Osteoblast (primary cell): ENCODE measurements around the gene NID1. TPM values are rescaled to one million over a fixed set of nuclear protein-coding genes. Genes with fewer than 3 reads are reported as not detected.
"Not testable (repeated sequence)": the region's sequence is repeated elsewhere in the genome, so short reads cannot be mapped to it uniquely, and the experiment has no call there.

Source experiments
- DNase-seq: peaks from one replicate; pipeline ENCODE4 v3.0.0; 2011; ENCODE audit warnings: low spot score, mixed read lengths; ENCODE audit not compliant: insufficient read length; ENCODE audit errors: missing footprints
- H2AFZ ChIP-seq: 2 replicates; pipeline ENCODE4 v1.6.0; 2011; ENCODE audit warnings: mild to moderate bottlenecking, low read length
- H3K27ac ChIP-seq: 2 replicates; pipeline ENCODE4 v1.5.1; 2011; ENCODE audit warnings: mild to moderate bottlenecking, low read depth, low read length, moderate library complexity
- H3K27me3 ChIP-seq: 2 replicates; pipeline ENCODE4 v1.6.0; 2012; ENCODE audit warnings: mild to moderate bottlenecking, control low read depth, inconsistent platforms, low read length, moderate library complexity; ENCODE audit not compliant: insufficient read depth
- H3K36me3 ChIP-seq: 2 replicates; pipeline ENCODE4 v1.5.1; 2011; ENCODE audit warnings: mild to moderate bottlenecking, low read length, control low read depth, moderate library complexity; ENCODE audit not compliant: insufficient read depth
- H3K4me1 ChIP-seq: 2 replicates; pipeline ENCODE4 v1.5.1; 2011; ENCODE audit warnings: mild to moderate bottlenecking, low read length, control low read depth, moderate library complexity; ENCODE audit not compliant: insufficient read depth
- H3K4me2 ChIP-seq: 2 replicates; pipeline ENCODE4 v1.6.0; 2011; ENCODE audit warnings: mild to moderate bottlenecking, low read length; ENCODE audit not compliant: insufficient read depth
- H3K4me3 ChIP-seq: fragments of 200-600 bp; sonication (generic); 3 replicates; pipeline ENCODE4 v1.5.1; 2012; ENCODE audit warnings: mild to moderate bottlenecking, low read length, inconsistent platforms; ENCODE audit not compliant: insufficient read depth
- H3K79me2 ChIP-seq: 2 replicates; pipeline ENCODE4 v1.6.0; 2012; ENCODE audit warnings: mild to moderate bottlenecking, low read length, control low read depth, inconsistent platforms; ENCODE audit not compliant: insufficient read depth
- H3K9me3 ChIP-seq: 2 replicates; pipeline ENCODE4 v1.5.1; 2011; ENCODE audit warnings: low read depth, low read length, control low read depth
- H4K20me1 ChIP-seq: 2 replicates; pipeline ENCODE4 v1.6.0; 2012; ENCODE audit warnings: mild to moderate bottlenecking, low read length, control low read depth; ENCODE audit not compliant: insufficient read depth
- CTCF ChIP-seq: IDR thresholded peaks from 2 replicates; pipeline ENCODE4 v1.5.1; 2011; ENCODE audit warnings: mild to moderate bottlenecking, low read depth, low read length, moderate library complexity; ENCODE audit errors: extremely low read depth
- total RNA-seq: library from RNA; depleted of rRNA; stranded (reverse); fragments of >200 nt; gene quantifications from 2 replicates; pipeline ENCODE4 v1.2.3, GENCODE V29; 2012

NID1 gene
- total RNA-seq, 1 donor: 40.2 TPM

- no peaks in the 10 kb centered on the region for H3K4me1 ChIP-seq
- H4K20me1 ChIP-seq: no peaks in the 10 kb centered on the region
- DNase-seq: no peak
- no peak overlapping the region for H3K4me3 ChIP-seq
- no peaks in the 10 kb centered on the region for H3K79me2 ChIP-seq
- H3K4me2 ChIP-seq: no peak overlapping the region
- no peaks in the 10 kb centered on the region for H3K36me3 ChIP-seq
- H3K27me3 ChIP-seq: no peaks in the 10 kb centered on the region
- H3K27ac ChIP-seq: no peak overlapping the region
- H3K9me3 ChIP-seq: no peaks in the 10 kb centered on the region
- TF ChIP-seq CTCF: no peak
- no peak overlapping the region for H2AFZ ChIP-seq
Observed at GRCh38 chr1:235931171-235931738, 133.6 kb downstream of the NID1 start.

GRCh38 chr1:235930543-235930942 lies 134.3 kb downstream of the NID1 start:
- no peaks in the 10 kb centered on the region for H3K9me3 ChIP-seq
- no peaks in the 10 kb centered on the region for H3K4me1 ChIP-seq
- no peak for DNase-seq
- H2AFZ ChIP-seq: no peak overlapping the region
- no peaks in the 10 kb centered on the region for H3K79me2 ChIP-seq
- H4K20me1 ChIP-seq: no peaks in the 10 kb centered on the region
- H3K36me3 ChIP-seq: no peaks in the 10 kb centered on the region
- no peak overlapping the region for H3K4me3 ChIP-seq
- no peaks in the 10 kb centered on the region for H3K27me3 ChIP-seq
- TF ChIP-seq CTCF: no peak
- no peak overlapping the region for H3K27ac ChIP-seq
- no peak overlapping the region for H3K4me2 ChIP-seq

GRCh38 chr1:235929216-235929615 lies 135.7 kb downstream of the NID1 start:
- no peaks in the 10 kb centered on the region for H3K4me1 ChIP-seq
- no peaks in the 10 kb centered on the region for H3K9me3 ChIP-seq
- no peak overlapping the region for H2AFZ ChIP-seq
- H3K79me2 ChIP-seq: no peaks in the 10 kb centered on the region
- no peak for TF ChIP-seq CTCF
- no peak overlapping the region for H3K27ac ChIP-seq
- no peak for DNase-seq
- H3K36me3 ChIP-seq: no peaks in the 10 kb centered on the region
- H4K20me1 ChIP-seq: no peaks in the 10 kb centered on the region
- no peak overlapping the region for H3K4me2 ChIP-seq
- no peak overlapping the region for H3K4me3 ChIP-seq
- H3K27me3 ChIP-seq: no peaks in the 10 kb centered on the region

DNA sequence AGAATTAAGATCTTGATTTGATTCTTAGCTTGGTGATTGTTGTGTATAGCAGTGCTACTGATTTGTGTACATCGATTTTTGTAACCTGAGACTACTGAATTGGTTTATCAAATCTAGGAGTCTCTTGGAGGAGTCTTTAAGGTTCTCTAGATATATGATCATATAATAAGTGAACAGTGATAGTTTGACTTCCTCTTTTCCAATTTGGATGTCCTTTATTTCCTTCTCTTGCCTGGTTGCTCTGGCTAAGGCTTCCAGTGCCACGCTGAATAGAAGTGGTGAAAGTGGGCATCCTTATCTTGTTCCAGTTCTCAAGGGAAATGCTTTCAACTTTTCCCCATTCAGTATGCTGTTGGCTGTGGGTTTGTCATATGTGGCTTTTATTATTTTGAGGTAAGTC lies 136.7 kb downstream of the NID1 start:
- TF ChIP-seq CTCF: no peak
- no peaks in the 10 kb centered on the region for H3K9me3 ChIP-seq
- no peaks in the 10 kb centered on the region for H4K20me1 ChIP-seq
- no peaks in the 10 kb centered on the region for H3K79me2 ChIP-seq
- no peak overlapping the region for H3K27ac ChIP-seq
- no peak overlapping the region for H3K4me3 ChIP-seq
- H3K4me2 ChIP-seq: no peak overlapping the region
- no peaks in the 10 kb centered on the region for H3K27me3 ChIP-seq
- H3K36me3 ChIP-seq: no peaks in the 10 kb centered on the region
- H3K4me1 ChIP-seq: peaks cover 6% of the 10 kb centered on the region
- H2AFZ ChIP-seq: no peak overlapping the region
- no peak for DNase-seq

- not testable (repeated sequence) for H3K27me3 ChIP-seq, H3K4me3 ChIP-seq, H4K20me1 ChIP-seq, H2AFZ ChIP-seq, H3K9me3 ChIP-seq, DNase-seq, H3K27ac ChIP-seq, H3K36me3 ChIP-seq, H3K4me2 ChIP-seq, H3K4me1 ChIP-seq, H3K79me2 ChIP-seq
Observed at GRCh38 chr1:235927551-235927950, 137.3 kb downstream of the NID1 start.
